C4-2B (cell line): ENCODE data around the gene UROS.

Experiments used
- CTCF ChIP-seq: fragments of 450-650 bp; conservative IDR thresholded peaks from 2 replicates; pipeline ENCODE4 v1.5.1; 2017; ENCODE audit warnings: mild to moderate bottlenecking
- ZFX ChIP-seq: fragments of 450-650 bp; IDR thresholded peaks from 2 replicates; pipeline ENCODE4 v1.6.1; 2017

- TF ChIP-seq CTCF = no peak
- no peak for TF ChIP-seq ZFX
Observed at GRCh38 chr10:125843603-125844329, 20.7 kb upstream of the UROS start.
